ENCODE results near the gene SPAG9.

The SPAG9 gene

GRCh38 chr17:51005768-51006167, 114.9 kb downstream of the SPAG9 start:
- Mint-ChIP-seq H3K4me3 (no peak overlapping the region), H3K27ac (no peak overlapping the region), H3K9me3 (no peaks in the 10 kb centered on the region), H3K4me1 (peaks cover 5% of the 10 kb centered on the region), H3K27me3 (no peaks in the 10 kb centered on the region), H3K36me3 (peaks cover 6% of the 10 kb centered on the region)

DNA sequence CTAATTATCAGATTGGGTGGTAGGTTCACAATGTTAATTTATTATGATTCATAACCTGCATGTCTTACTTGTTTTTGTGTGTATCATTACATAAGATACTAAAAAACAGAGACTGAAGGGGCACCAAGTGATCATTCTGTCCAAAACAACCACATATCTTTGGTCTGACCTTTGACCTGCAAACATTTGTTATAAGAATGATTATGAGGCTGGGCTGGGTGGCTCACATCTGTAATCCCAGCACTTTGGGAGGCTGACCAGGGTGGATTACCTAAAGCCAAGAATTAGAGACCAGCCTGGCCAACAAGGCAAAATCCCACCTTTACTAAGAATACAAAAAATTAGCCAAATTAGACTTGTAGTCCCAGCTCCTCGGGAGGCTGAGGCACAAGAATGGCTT, 116.4 kb downstream of the SPAG9 start:
- no peaks in the 10 kb centered on the region for H3K27me3 Mint-ChIP-seq

GRCh38 chr17:51000835-51001638, 119.6 kb downstream of the SPAG9 start:
- Mint-ChIP-seq H3K4me1 (peaks cover 6% of the 10 kb centered on the region), H3K9me3 (no peaks in the 10 kb centered on the region), H3K27me3 (no peaks in the 10 kb centered on the region), H3K4me3 (no peak overlapping the region), H3K27ac (peak overlapping the region; percentile 1), H3K36me3 (peaks cover 8% of the 10 kb centered on the region)

More for the DNA sequence above, 116.4 kb downstream of the SPAG9 start:
- Mint-ChIP-seq H3K4me3 (no peak overlapping the region), H3K9me3 (no peaks in the 10 kb centered on the region), H3K4me1 (peaks cover 6% of the 10 kb centered on the region), H3K27ac (no peak overlapping the region), H3K36me3 (peaks cover 8% of the 10 kb centered on the region)

GRCh38 chr17:50995668-50996067, 125.0 kb downstream of the SPAG9 start:
- no peak overlapping the region for H3K27ac Mint-ChIP-seq
- H3K9me3 Mint-ChIP-seq, result no peaks in the 10 kb centered on the region
- H3K36me3 Mint-ChIP-seq, result peaks cover 19% of the 10 kb centered on the region

GRCh38 chr17:50993544-50993943, 127.1 kb downstream of the SPAG9 start:
- Mint-ChIP-seq H3K36me3 (peaks cover 22% of the 10 kb centered on the region), H3K27me3 (no peaks in the 10 kb centered on the region), H3K27ac (no peak overlapping the region), H3K4me3 (no peak overlapping the region), H3K4me1 (no peaks in the 10 kb centered on the region), H3K9me3 (no peaks in the 10 kb centered on the region)

More at GRCh38 chr17:50995668-50996067, 125.0 kb downstream of the SPAG9 start:
- H3K4me3 Mint-ChIP-seq, result no peak overlapping the region
- no peaks in the 10 kb centered on the region for H3K27me3 Mint-ChIP-seq
- H3K4me1 Mint-ChIP-seq, result no peaks in the 10 kb centered on the region

- peaks cover 24% of the 10 kb centered on the region for H3K36me3 Mint-ChIP-seq
- H3K27ac Mint-ChIP-seq, result no peak overlapping the region
- no peaks in the 10 kb centered on the region for H3K27me3 Mint-ChIP-seq
- H3K9me3 Mint-ChIP-seq, result no peaks in the 10 kb centered on the region
- no peak overlapping the region for H3K4me3 Mint-ChIP-seq
- H3K4me1 Mint-ChIP-seq, result no peaks in the 10 kb centered on the region
Measured at GRCh38 chr17:50989149-50989548, 131.5 kb downstream of the SPAG9 start.

DNA sequence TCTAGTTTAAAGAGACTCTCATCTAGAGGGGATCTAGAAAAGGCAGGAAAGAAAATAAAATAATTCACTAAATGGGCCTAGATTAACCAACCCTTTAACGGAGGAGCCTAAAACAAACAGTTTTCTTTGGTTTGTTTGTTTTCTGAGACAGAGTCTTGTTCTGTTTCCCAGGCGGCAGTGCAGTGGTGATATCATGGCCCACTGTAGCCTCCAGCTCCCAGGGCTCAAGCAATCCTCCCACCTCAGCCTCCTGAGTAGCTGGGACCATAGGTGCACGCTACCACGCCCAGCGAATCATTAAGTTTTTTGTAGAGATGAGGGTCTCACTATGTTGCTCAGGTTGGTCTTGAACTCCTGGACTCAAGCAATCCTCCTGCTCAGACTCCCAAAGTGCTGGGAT, 132.2 kb downstream of the SPAG9 start:
- Mint-ChIP-seq H3K4me3 (no peak overlapping the region), H3K36me3 (peaks cover 21% of the 10 kb centered on the region), H3K27ac (no peak overlapping the region), H3K27me3 (no peaks in the 10 kb centered on the region), H3K9me3 (no peaks in the 10 kb centered on the region), H3K4me1 (no peaks in the 10 kb centered on the region)

GRCh38 chr17:50986989-50987660, 133.5 kb downstream of the SPAG9 start:
- H3K9me3 Mint-ChIP-seq, result no peaks in the 10 kb centered on the region
- no peaks in the 10 kb centered on the region for H3K27me3 Mint-ChIP-seq
- H3K4me1 Mint-ChIP-seq, result no peaks in the 10 kb centered on the region
- H3K27ac Mint-ChIP-seq, result no peak overlapping the region
- peaks cover 17% of the 10 kb centered on the region for H3K36me3 Mint-ChIP-seq
- no peak overlapping the region for H3K4me3 Mint-ChIP-seq

DNA sequence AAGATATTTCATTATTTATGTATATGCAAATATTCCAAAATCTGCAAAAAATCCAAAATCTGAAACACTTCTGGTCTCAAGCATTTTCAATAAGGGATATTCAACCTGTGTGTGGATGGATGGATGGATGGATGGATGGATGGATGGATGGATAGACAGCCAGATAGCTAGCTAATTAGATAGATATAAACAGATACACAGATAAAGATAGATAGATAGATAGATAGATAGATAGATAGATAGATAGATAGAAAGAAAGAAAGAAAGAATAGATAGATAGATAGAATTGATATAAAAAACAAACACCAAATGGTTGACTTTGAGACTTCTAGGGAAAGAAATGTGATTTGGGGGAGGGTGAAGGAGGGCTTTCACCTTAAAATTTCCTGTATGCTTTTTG, 139.4 kb downstream of the SPAG9 start:
- Mint-ChIP-seq H3K9me3 (no peaks in the 10 kb centered on the region), H3K4me1 (peaks cover 23% of the 10 kb centered on the region), H3K36me3 (peaks cover 16% of the 10 kb centered on the region), H3K27ac (no peak overlapping the region), H3K4me3 (no peak overlapping the region), H3K27me3 (no peaks in the 10 kb centered on the region)

DNA sequence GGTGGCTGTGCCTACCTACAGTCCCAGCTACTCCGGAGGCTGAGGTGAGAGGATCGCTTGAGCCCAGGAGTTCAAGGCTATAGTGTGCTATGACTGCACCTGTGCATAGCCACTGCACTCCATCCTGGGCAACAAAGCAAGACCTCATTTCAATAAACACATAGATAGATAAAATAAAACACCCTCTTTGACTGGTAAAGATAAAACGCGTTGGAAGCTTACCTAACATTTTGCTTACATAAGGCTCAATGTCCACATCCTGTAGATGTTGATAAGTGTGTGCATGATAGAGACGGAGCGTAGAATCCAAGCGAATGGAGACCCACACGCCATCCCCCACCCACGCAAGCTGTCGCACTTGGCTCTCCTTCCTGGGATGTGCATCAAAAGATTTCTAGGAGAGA, 141.1 kb downstream of the SPAG9 start:
- peaks cover 25% of the 10 kb centered on the region for H3K4me1 Mint-ChIP-seq
- no peaks in the 10 kb centered on the region for H3K27me3 Mint-ChIP-seq
- H3K27ac Mint-ChIP-seq, result no peak overlapping the region
- no peak overlapping the region for H3K4me3 Mint-ChIP-seq
- no peaks in the 10 kb centered on the region for H3K9me3 Mint-ChIP-seq
- peaks cover 18% of the 10 kb centered on the region for H3K36me3 Mint-ChIP-seq

DNA sequence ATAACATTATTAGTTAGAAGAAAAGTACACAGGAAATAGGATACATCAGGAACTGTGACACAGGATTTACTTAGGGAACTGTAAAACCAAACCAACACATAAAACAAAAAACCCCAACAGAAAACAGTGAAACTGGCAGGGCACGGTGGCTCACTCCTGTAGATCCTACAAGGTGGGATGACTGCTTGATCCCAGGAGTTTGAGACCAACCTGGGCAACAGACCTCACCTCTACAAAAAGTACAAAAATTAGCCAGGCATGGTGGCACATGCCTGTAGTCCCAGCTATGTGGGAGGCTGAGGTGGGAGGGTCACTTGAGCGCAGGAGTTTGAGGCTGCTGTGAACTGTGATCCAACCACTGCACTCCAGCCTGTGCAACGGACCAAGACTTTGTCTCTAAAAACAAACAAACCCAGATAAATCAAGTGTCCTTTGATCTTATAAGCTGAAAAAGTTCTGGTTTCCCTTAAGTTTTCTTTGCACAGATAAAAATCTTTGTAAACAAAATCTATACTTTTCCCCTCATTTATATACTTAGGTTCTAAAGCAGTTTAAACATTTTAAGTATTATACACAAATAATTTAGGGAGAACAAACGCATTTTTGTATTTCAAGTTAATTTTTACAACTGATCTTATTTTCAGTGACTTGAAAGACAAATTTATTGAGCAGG, 143.0 kb downstream of the SPAG9 start:
- peaks cover 19% of the 10 kb centered on the region for H3K36me3 Mint-ChIP-seq
- no peak overlapping the region for H3K4me3 Mint-ChIP-seq
- no peaks in the 10 kb centered on the region for H3K9me3 Mint-ChIP-seq

DNA sequence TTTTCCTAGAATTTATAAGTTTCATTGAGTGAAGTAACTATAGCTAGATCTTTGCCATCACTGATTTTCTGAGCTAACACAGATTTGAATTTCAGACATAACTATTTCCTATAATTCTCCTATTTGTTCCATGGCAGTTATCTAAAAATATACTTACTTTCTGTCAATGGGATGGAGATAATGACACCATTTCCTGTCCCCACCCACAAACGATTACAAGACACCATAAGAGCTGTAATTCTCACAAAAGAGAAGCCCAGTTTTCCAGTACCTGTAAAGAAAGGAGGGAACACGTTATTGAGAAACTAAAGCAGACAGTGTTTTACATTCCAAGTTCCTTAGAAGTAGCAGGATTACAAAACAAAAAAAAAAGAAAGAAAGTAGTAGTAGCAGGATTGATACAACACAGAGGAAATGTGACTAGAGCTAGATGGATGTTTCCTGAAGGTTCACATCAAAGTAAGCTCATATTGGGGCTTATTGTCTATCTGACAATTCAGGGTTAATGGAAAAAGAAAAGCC, 143.7 kb downstream of the SPAG9 start:
- Mint-ChIP-seq H3K4me1 (peaks cover 25% of the 10 kb centered on the region), H3K27me3 (no peaks in the 10 kb centered on the region), H3K9me3 (no peaks in the 10 kb centered on the region), H3K27ac (peak overlapping the region; percentile 80), H3K36me3 (peaks cover 19% of the 10 kb centered on the region), H3K4me3 (peak overlapping the region; percentile 6)

More for the DNA sequence above, 143.0 kb downstream of the SPAG9 start:
- peak overlapping the region; percentile 24 for H3K27ac Mint-ChIP-seq
- no peaks in the 10 kb centered on the region for H3K27me3 Mint-ChIP-seq
- peaks cover 25% of the 10 kb centered on the region for H3K4me1 Mint-ChIP-seq

DNA sequence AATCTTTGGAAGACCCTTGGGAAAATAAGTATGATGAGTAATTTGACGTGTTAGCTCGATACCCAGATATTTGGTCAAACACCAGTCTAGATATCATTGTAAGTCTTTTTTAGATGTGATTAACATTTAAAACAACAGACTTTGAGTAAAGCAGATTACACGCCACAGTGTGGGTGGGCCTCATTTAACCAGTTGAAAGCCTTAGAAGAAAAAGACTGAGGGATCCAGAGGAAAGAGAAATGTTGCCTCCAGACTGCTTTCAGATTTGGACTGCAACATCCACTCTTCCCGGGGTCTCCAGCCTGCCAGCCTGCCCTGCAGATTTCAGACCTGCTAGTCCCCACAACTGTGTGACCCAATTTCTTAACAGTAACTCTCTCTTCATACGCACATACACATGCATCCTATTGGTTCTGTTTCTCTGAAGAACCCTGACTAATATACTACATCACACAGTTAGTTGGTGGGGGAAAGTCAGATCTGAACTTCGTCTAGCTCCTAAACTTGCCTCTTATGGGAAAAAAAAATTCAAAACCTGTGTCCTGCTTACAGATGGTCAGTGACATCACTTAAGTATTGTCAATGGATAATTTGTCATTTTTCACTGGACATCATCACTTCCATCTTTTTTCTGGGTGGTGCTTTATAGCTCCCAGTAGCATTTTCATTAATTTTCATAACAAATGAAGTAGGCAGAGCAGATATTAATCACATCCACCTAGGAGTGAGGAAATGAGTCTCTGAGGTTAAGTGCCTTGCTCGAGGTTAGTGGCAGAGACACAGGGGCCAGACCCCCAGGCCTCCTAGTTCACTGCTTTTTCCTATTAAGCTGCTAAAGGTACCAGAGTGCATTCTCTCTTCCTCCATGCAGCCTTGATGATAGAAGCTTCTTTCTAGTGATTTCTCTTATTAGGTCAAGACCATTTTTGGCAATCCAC, 146.8 kb downstream of the SPAG9 start:
- Mint-ChIP-seq H3K4me3 (no peak overlapping the region), H3K27ac (no peak overlapping the region), H3K4me1 (peaks cover 24% of the 10 kb centered on the region), H3K36me3 (peaks cover 15% of the 10 kb centered on the region), H3K9me3 (no peaks in the 10 kb centered on the region), H3K27me3 (no peaks in the 10 kb centered on the region)

DNA sequence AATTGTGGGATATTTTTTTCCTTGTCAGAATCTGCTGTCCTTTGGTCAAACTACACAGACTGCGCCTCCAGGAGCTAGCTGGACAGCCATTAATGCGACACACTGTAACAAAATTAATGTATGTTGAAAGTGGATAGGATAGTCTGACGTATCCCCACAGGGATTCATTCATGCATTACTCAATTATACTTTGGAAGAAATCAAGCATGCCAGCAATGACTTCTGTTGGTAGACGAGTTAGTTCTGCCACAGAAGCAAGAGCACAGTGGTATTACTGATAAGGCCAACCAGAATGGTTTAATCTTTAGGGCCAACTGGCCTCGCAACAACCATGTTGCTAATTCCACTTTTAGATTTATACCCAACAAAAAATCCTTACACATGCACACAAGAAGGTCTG, 148.1 kb downstream of the SPAG9 start:
- no peaks in the 10 kb centered on the region for H3K27me3 Mint-ChIP-seq
- H3K36me3 Mint-ChIP-seq, result peaks cover 9% of the 10 kb centered on the region
- H3K4me1 Mint-ChIP-seq, result peaks cover 12% of the 10 kb centered on the region
- H3K9me3 Mint-ChIP-seq, result no peaks in the 10 kb centered on the region
- no peak overlapping the region for H3K4me3 Mint-ChIP-seq
- H3K27ac Mint-ChIP-seq, result no peak overlapping the region

DNA sequence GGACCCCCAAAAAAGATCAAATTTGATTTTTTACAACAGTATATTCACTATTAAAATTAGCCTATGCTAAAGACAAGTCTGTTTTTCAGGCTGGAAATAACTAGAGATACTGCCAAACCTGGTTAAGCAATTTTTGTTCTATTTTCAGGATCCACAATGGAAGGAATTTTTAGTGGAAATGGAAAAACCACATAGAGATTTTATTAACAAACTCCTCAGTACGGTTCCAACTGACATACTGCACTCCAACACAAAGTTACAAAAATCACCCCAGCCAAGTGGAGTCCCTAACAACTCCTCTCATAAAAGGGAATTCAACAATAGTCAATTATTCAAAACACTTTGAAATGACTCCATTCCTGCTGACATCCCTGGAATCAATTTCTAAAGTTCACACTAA, 152.9 kb downstream of the SPAG9 start:
- no peaks in the 10 kb centered on the region for H3K9me3 Mint-ChIP-seq
- peaks cover 10% of the 10 kb centered on the region for H3K4me1 Mint-ChIP-seq
- H3K27ac Mint-ChIP-seq, result no peak overlapping the region
- H3K4me3 Mint-ChIP-seq, result no peak overlapping the region
- H3K27me3 Mint-ChIP-seq, result no peaks in the 10 kb centered on the region
- peaks cover 3% of the 10 kb centered on the region for H3K36me3 Mint-ChIP-seq
